Peyer's patch (tissue), 4 donors: ENCODE data around the gene TMEM37.

Experiments used
- POLR2A ChIP-seq, 2 donors: fragments of 450-650 bp; IDR thresholded peaks; one replicate each; pipeline ENCODE4 v1.5.1; 2017; ENCODE audit warnings: antibody characterized with exemption in 2 of 2, mild to moderate bottlenecking in 2 of 2, moderate library complexity in 2 of 2
- TF ChIP-seq, protein P1 (sequence below), 6 experiments: fragments of 450-650 bp in 4 of 6; fragments of 200-600 bp in 2 of 6; sonication (generic) in 1 of 6; IDR thresholded peaks; one replicate each; pipeline ENCODE4 v1.5.1; 2017 to 2019; ENCODE audit warnings: antibody characterized with exemption in 6 of 6, mild to moderate bottlenecking in 3 of 6, moderate library complexity in 1 of 6

DNA sequence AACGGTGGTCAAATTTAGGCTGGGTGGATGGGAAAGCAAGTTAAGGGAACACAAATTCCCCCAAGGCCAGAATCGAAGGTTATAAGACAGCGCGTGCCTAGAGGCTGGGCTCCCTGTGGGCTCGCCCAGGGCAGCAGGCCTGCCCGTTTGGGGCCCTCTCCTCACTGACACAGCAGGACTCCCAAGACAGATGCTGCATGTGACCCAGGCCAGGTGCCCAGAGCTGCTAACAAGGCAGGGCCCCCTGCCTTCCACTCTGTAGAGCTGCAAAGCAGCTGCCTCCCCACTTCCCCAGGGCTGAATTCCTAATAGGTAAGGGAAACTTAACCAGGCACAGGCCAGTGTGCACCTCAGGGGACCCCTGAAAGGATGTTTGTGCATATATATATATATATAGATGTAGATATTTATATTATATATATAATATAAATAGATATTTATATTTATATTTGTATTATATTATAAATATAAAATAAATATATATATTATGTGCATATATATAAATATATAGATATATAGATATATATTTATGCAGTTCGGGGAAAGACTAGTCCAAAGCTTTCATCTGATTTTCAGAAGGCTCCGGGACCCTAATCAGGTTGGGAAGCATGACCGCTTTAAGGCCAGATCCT is 43.7 kb downstream of the TMEM37 start:
- TF ChIP-seq, protein P1, sequence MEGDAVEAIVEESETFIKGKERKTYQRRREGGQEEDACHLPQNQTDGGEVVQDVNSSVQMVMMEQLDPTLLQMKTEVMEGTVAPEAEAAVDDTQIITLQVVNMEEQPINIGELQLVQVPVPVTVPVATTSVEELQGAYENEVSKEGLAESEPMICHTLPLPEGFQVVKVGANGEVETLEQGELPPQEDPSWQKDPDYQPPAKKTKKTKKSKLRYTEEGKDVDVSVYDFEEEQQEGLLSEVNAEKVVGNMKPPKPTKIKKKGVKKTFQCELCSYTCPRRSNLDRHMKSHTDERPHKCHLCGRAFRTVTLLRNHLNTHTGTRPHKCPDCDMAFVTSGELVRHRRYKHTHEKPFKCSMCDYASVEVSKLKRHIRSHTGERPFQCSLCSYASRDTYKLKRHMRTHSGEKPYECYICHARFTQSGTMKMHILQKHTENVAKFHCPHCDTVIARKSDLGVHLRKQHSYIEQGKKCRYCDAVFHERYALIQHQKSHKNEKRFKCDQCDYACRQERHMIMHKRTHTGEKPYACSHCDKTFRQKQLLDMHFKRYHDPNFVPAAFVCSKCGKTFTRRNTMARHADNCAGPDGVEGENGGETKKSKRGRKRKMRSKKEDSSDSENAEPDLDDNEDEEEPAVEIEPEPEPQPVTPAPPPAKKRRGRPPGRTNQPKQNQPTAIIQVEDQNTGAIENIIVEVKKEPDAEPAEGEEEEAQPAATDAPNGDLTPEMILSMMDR (IDR thresholded peaks at IDR 0.05) = no peak
- TF ChIP-seq POLR2A (IDR thresholded peaks at IDR 0.05) = no peak
